ENCODE data around the gene LIN7B. TPM values are rescaled to one million over a fixed set of nuclear protein-coding genes. Genes with fewer than 3 reads are reported as not detected.

Gene LIN7B
- total and polyA plus RNA-seq, 9 of the 15 experiments (the other 6 are each of a cell fraction or from before 2014, with no cell fraction given), result 0.89 to 15.7 (median 4.0) TPM

DNA sequence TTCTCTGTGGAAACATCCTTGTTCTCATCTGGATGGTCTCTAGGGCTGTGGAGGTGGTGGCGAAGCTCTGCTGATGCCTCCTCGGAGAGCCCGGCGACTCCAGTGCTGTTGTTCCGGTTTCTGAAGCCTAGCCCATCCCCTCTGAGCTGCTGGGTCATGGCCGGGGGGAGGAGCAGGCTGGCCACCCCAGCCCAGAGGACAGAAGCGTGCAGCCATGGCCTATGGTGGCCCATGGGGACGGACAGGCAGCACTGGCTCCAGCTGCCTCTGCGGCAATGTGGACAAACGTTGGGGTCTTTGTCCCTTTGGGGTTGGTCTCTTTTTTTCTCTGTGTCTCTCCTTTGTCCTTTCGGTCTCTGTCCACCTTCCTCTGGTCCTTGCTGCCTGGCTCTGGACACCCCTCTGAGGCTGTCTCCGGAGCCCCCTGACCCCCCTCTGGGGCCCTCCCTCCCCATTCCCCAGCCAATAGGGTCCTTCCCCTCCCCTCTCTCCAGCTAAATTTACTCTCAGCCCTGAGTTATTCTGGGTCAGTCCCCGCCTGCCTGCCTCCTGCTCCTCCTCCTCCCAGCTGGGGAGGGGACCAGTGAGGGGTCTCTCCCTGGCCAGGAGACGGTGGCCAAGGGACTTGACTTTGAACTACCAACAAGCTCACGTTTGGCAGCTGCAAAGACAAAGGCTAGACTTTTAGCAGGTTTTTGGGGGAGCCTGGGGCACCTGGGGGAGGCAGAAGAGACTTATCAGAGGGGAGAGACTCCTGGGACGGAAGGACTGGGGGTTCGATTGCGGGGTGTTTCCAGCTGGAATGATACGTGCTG is 41.0 kb downstream of the LIN7B start, which contains the start of gene HRC (continued):
- TF ChIP-seq BDP1 (IDR thresholded peaks at IDR 0.05; ENCODE audit: insufficient read depth, insufficient read length) (no peak), ATF1 (CRISPR knock-in tag; IDR thresholded peaks at IDR 0.05) (no peak), ATF1 (tag; IDR thresholded peaks at IDR 0.05) (no peak), STAT5B (CRISPR knock-in tag; IDR thresholded peaks at IDR 0.05) (no peak), SUPT5H (IDR thresholded peaks at IDR 0.05) (peak; percentile 87), THAP12 (CRISPR knock-in tag; IDR thresholded peaks at IDR 0.05) (0 out of 2 replicates have a peak, but pooled peaks have one; percentile 15), ZBTB7A (IDR thresholded peaks at IDR 0.05; ENCODE audit: borderline replicate concordance, control insufficient read depth, low read depth, low read length) (peak; percentile 74), MXI1 (IDR thresholded peaks at IDR 0.05; ENCODE audit: low read depth, low read length) (0 out of 2 replicates have a peak, but pooled peaks have one; percentile 14), CEBPG (CRISPR knock-in tag; IDR thresholded peaks at IDR 0.05) (no peak), CEBPG (tag; conservative IDR thresholded peaks at IDR 0.05 in 1 of 2, IDR thresholded peaks at IDR 0.05 in 1 of 2) (no peak), GATAD2A (IDR thresholded peaks at IDR 0.05) (0 out of 2 replicates have a peak, but pooled peaks have one; percentile 5), ZNF282 (CRISPR knock-in tag; IDR thresholded peaks at IDR 0.05) (no peak), ZNF507 (tag; conservative IDR thresholded peaks at IDR 0.05) (no peak), NFRKB (IDR thresholded peaks at IDR 0.05; ENCODE audit: low read depth) (peak; percentile 95), MYC (IDR thresholded peaks at IDR 0.05; ENCODE audit: low read depth, low read length) (peak; percentile 87), MYC (CRISPR knock-in tag; IDR thresholded peaks at IDR 0.05; ENCODE audit: borderline replicate concordance, low read depth) (no peak), SOX6 (IDR thresholded peaks at IDR 0.05) (peak; percentile 12; the same call in 1 of the 2 replicates)
- TF ChIP-seq, protein P1, sequence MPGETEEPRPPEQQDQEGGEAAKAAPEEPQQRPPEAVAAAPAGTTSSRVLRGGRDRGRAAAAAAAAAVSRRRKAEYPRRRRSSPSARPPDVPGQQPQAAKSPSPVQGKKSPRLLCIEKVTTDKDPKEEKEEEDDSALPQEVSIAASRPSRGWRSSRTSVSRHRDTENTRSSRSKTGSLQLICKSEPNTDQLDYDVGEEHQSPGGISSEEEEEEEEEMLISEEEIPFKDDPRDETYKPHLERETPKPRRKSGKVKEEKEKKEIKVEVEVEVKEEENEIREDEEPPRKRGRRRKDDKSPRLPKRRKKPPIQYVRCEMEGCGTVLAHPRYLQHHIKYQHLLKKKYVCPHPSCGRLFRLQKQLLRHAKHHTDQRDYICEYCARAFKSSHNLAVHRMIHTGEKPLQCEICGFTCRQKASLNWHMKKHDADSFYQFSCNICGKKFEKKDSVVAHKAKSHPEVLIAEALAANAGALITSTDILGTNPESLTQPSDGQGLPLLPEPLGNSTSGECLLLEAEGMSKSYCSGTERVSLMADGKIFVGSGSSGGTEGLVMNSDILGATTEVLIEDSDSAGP (CRISPR knock-in tag; IDR thresholded peaks at IDR 0.05), result no peak
- TF ChIP-seq, protein P2, sequence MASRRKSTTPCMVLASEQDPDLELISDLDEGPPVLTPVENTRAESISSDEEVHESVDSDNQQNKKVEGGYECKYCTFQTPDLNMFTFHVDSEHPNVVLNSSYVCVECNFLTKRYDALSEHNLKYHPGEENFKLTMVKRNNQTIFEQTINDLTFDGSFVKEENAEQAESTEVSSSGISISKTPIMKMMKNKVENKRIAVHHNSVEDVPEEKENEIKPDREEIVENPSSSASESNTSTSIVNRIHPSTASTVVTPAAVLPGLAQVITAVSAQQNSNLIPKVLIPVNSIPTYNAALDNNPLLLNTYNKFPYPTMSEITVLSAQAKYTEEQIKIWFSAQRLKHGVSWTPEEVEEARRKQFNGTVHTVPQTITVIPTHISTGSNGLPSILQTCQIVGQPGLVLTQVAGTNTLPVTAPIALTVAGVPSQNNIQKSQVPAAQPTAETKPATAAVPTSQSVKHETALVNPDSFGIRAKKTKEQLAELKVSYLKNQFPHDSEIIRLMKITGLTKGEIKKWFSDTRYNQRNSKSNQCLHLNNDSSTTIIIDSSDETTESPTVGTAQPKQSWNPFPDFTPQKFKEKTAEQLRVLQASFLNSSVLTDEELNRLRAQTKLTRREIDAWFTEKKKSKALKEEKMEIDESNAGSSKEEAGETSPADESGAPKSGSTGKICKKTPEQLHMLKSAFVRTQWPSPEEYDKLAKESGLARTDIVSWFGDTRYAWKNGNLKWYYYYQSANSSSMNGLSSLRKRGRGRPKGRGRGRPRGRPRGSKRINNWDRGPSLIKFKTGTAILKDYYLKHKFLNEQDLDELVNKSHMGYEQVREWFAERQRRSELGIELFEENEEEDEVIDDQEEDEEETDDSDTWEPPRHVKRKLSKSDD (conservative IDR thresholded peaks at IDR 0.05; ENCODE audit: low read length), result no peak
